NCI-H1092 (cell line): Measurements from ENCODE around the gene CLNS1A.
"Not testable (repeated sequence)": the region's sequence is repeated elsewhere in the genome, so short reads cannot be mapped to it uniquely, and the experiment has no call there.

ENCODE experiments used
- DNase-seq: peaks from one replicate; lab custom pipeline; 2025; lab: John Stamatoyannopoulos, UW

The CLNS1A gene

GRCh38 chr11:77619576-77620198 is 17.9 kb downstream of the CLNS1A start:
- peak; percentile 55 for DNase-seq

- DNase-seq: no peak
Measured at GRCh38 chr11:77617892-77618291, 19.7 kb downstream of the CLNS1A start.

- no peak for DNase-seq
Measured at GRCh38 chr11:77611921-77612320, 25.7 kb downstream of the CLNS1A start.

- DNase-seq: no peak
Measured at GRCh38 chr11:77609234-77609633, 28.4 kb downstream of the CLNS1A start.

- DNase-seq: no peak
Measured at GRCh38 chr11:77604281-77604680, 33.3 kb downstream of the CLNS1A start.

- no peak for DNase-seq
Measured at GRCh38 chr11:77602381-77603088, 35.1 kb downstream of the CLNS1A start.

- no peak for DNase-seq
Measured at GRCh38 chr11:77598195-77598594, 39.4 kb downstream of the CLNS1A start.

- DNase-seq: no peak
Measured at GRCh38 chr11:77596626-77597025, 41.0 kb downstream of the CLNS1A start.

GRCh38 chr11:77593883-77594282 is 43.7 kb downstream of the CLNS1A start:
- DNase-seq: no peak

- peak; percentile 7 for DNase-seq
Measured at GRCh38 chr11:77592727-77593126, 44.9 kb downstream of the CLNS1A start.

- DNase-seq: peak; percentile 60
Measured at GRCh38 chr11:77590194-77590782, 47.3 kb downstream of the CLNS1A start.

- DNase-seq: peak; percentile 84
Measured at GRCh38 chr11:77589521-77590193, 47.9 kb downstream of the CLNS1A start, which contains the start of gene AQP11. TSS of gene AQP11 (plus strand) at chr11:77589953. CDS start at chr11:77589993, 40 bp downstream.

GRCh38 chr11:77589181-77589520 is 48.4 kb downstream of the CLNS1A start:
- no peak for DNase-seq

- peak; percentile 5 for DNase-seq
Measured at GRCh38 chr11:77580712-77581337, 56.8 kb downstream of the CLNS1A start.

- DNase-seq: not testable (repeated sequence)
Measured at GRCh38 chr11:77575428-77575827, 62.2 kb downstream of the CLNS1A start.

- not testable (repeated sequence) for DNase-seq
Measured at GRCh38 chr11:77570896-77571295, 66.7 kb downstream of the CLNS1A start.

GRCh38 chr11:77569676-77570070 is 67.9 kb downstream of the CLNS1A start:
- no peak for DNase-seq

- no peak for DNase-seq
Measured at GRCh38 chr11:77568916-77569675, 68.5 kb downstream of the CLNS1A start.

- DNase-seq: no peak
Measured at GRCh38 chr11:77568306-77568705, 69.3 kb downstream of the CLNS1A start.
